ENCODE data around the gene PLXNA4. TPM values are rescaled to one million over a fixed set of nuclear protein-coding genes. Genes with fewer than 3 reads are reported as not detected.

The PLXNA4 gene
- total RNA-seq, 1 experiment from 2014 or later: 1.0 TPM

DNA sequence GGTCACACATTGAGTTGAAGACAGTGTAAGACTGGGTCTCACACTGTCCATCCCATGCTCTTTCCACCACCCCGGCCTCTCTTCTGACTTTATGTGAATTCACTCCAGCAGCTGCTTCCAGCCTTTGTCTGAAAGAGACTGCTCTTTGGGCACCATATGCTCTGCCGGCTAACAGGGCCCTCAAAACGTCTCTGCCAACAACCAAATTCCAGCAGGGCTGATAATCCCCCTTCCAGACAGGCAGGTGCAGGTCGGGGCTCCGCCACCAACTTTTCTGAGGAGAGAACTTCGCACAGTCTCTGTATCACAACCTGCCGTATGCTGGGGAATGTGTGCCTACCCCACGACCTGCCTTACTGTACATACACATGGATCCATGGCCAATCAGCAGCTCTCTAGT lies 64.3 kb downstream of the PLXNA4 start:
- H3F3A ChIP-seq (ENCODE audit: insufficient read depth, low read depth): no peaks in the 10 kb centered on the region
- H3K4me3 ChIP-seq: no peak overlapping the region
- no peaks in the 10 kb centered on the region for H3K9me2 ChIP-seq (ENCODE audit: insufficient read depth)
- ChIA-PET POLR2A (ENCODE audit: unreplicated experiment) (no interaction called here), CTCF (no interaction called here)
- no peaks in the 10 kb centered on the region for H3K36me3 ChIP-seq (ENCODE audit: low read depth)
- no peak for DNase-seq
- H3K79me2 ChIP-seq (ENCODE audit: low read depth): no peaks in the 10 kb centered on the region
- no peak for TF ChIP-seq EZH2 (IDR thresholded peaks at IDR 0.05; ENCODE audit: low read depth)
- no peak for TF ChIP-seq CTCF (conservative IDR thresholded peaks at IDR 0.05)
- no peaks in the 10 kb centered on the region for H4K20me1 ChIP-seq (ENCODE audit: insufficient read depth)
- H3K9me3 ChIP-seq (ENCODE audit: insufficient read depth, low read depth): no peaks in the 10 kb centered on the region
- no TSS peak for BruUV-seq (replicated peaks)
- no peaks in the 10 kb centered on the region for H3K4me1 ChIP-seq (replicated peaks; ENCODE audit: insufficient read depth)
- H3K4me2 ChIP-seq: no peak overlapping the region
- H2AFZ ChIP-seq: no peak overlapping the region
- H3K27me3 ChIP-seq (ENCODE audit: insufficient read depth, low read depth): peaks cover 87% of the 10 kb centered on the region
- intact Hi-C loops (cut with micrococcal nuclease; ENCODE audit: unreplicated experiment): no loop called here
- no peak overlapping the region for H3K27ac ChIP-seq

GRCh38 chr7:132511387-132511786 lies 64.9 kb downstream of the PLXNA4 start:
- no peak overlapping the region for H3K4me3 ChIP-seq
- TF ChIP-seq CTCF (conservative IDR thresholded peaks at IDR 0.05): no peak
- no peaks in the 10 kb centered on the region for H3F3A ChIP-seq (ENCODE audit: insufficient read depth, low read depth)
- no peaks in the 10 kb centered on the region for H3K36me3 ChIP-seq (ENCODE audit: low read depth)
- H4K20me1 ChIP-seq (ENCODE audit: insufficient read depth): no peaks in the 10 kb centered on the region
- no peaks in the 10 kb centered on the region for H3K4me1 ChIP-seq (replicated peaks; ENCODE audit: insufficient read depth)
- no peaks in the 10 kb centered on the region for H3K79me2 ChIP-seq (ENCODE audit: low read depth)
- BruUV-seq (replicated peaks): no TSS peak
- peaks cover 92% of the 10 kb centered on the region for H3K27me3 ChIP-seq (ENCODE audit: insufficient read depth, low read depth)
- H3K9me3 ChIP-seq (ENCODE audit: insufficient read depth, low read depth): no peaks in the 10 kb centered on the region
- ChIA-PET POLR2A (ENCODE audit: unreplicated experiment) (no interaction called here), CTCF (no interaction called here)
- no peak overlapping the region for H3K27ac ChIP-seq
- H3K9me2 ChIP-seq (ENCODE audit: insufficient read depth): no peaks in the 10 kb centered on the region
- DNase-seq: no peak
- H3K4me2 ChIP-seq: no peak overlapping the region
- intact Hi-C loops (cut with micrococcal nuclease; ENCODE audit: unreplicated experiment): no loop called here
- no peak overlapping the region for H2AFZ ChIP-seq

DNA sequence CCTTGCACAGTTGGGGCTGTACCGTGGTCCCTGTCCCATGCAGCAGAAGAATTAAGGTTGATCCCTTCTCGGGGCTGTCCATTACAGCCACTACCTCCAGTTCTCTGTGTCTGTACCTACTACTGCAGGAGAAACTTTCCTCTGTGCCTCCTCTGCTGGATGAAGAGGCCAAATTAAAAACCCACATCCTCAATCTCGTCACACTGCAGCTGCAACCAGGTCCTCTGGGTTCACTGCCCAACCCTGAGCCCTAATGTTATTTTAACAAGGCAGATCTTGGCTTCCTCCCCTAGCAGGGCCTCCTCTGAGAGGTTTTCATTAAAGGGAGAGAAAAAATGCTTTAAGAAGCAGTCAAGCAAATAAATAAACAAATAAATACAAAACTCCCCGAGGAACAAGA lies 66.6 kb downstream of the PLXNA4 start:
- Histone ChIP-seq H3K36me3 (ENCODE audit: low read depth) (no peaks in the 10 kb centered on the region), H3K4me2 (no peak overlapping the region), H3K27ac (no peak overlapping the region), H3K4me1 (replicated peaks; ENCODE audit: insufficient read depth) (no peaks in the 10 kb centered on the region), H3K27me3 (ENCODE audit: insufficient read depth, low read depth) (peaks cover 98% of the 10 kb centered on the region), H4K20me1 (ENCODE audit: insufficient read depth) (no peaks in the 10 kb centered on the region), H3K9me3 (ENCODE audit: insufficient read depth, low read depth) (no peaks in the 10 kb centered on the region), H2AFZ (no peak overlapping the region), H3K4me3 (no peak overlapping the region), H3K9me2 (ENCODE audit: insufficient read depth) (no peaks in the 10 kb centered on the region), H3K79me2 (ENCODE audit: low read depth) (no peaks in the 10 kb centered on the region), H3F3A (ENCODE audit: insufficient read depth, low read depth) (no peaks in the 10 kb centered on the region)
- TF ChIP-seq EZH2 (IDR thresholded peaks at IDR 0.05; ENCODE audit: low read depth) (no peak), CTCF (conservative IDR thresholded peaks at IDR 0.05) (no peak)
- no TSS peak for BruUV-seq (replicated peaks)
- DNase-seq: no peak
- intact Hi-C loops (cut with micrococcal nuclease; ENCODE audit: unreplicated experiment): no loop called here
- ChIA-PET POLR2A (ENCODE audit: unreplicated experiment) (no interaction called here), CTCF (no interaction called here)

All from PC-9 (cell line).